Endothelial cell of umbilical vein (primary cell): ENCODE data around the gene RPS21. TPM values are rescaled to one million over a fixed set of nuclear protein-coding genes. Genes with fewer than 3 reads are reported as not detected.
A peak's percentile ranks its signal among the peaks of the same experiment; 100 is the strongest.

Experiments
- BruUV-seq: library from RNA; stranded (reverse); fragments of 400-500 nt; replicated peaks from 2 replicates; lab custom pipeline; 2021; lab: Mats Ljungman, UMichigan
- CTCF ChIA-PET: fragments of 300-600, 350-600 bp; sonication (Branson Sonifier 250); formaldehyde crosslinking; loops from one replicate; lab custom pipeline; 2021; ENCODE audit warnings: antibody characterized with exemption, inconsistent platforms; lab: Charles Lee
- POLR2A ChIA-PET: fragments of 300-600, 350-600 bp; sonication (Branson Sonifier 250); formaldehyde crosslinking; loops from one replicate; lab custom pipeline; 2021; ENCODE audit warnings: antibody characterized with exemption, inconsistent platforms; lab: Charles Lee
- DNase-seq: peaks from one replicate; pipeline ENCODE4 v3.0.0-alpha.2; 2011; ENCODE audit warnings: low read depth, low spot score
- FAIRE-seq: peaks from 2 replicates; lab custom pipeline; 2011; peaks lifted over from hg19 to GRCh38; lab: Jason Lieb, UNC
- H2AFZ ChIP-seq: 2 replicates; pipeline ENCODE4 v1.6.0; 2012; ENCODE audit warnings: low read depth, low read length, control low read depth, inconsistent platforms
- H3K27ac ChIP-seq: 2 replicates; pipeline ENCODE4 v1.5.1; 2011; ENCODE audit warnings: low read depth, mild to moderate bottlenecking, control low read depth, low read length, moderate library complexity; ENCODE audit not compliant: insufficient read depth
- H3K27me3 ChIP-seq, 2 experiments: 2 replicates each; pipeline versions ENCODE4 v1.6.0 to v1.6.1; 2011; ENCODE audit warnings: low read length in 2 of 2, mixed read lengths in 1 of 2; ENCODE audit not compliant: control insufficient read depth in 2 of 2, insufficient read depth in 2 of 2
- H3K36me3 ChIP-seq, 2 experiments: 2 replicates in 1 of 2; 3 replicates in 1 of 2; pipeline ENCODE4 v1.5.1; 2011; ENCODE audit warnings: low read length in 2 of 2, mild to moderate bottlenecking in 1 of 2, moderate library complexity in 1 of 2; ENCODE audit not compliant: control insufficient read depth in 2 of 2, insufficient read depth in 2 of 2; ENCODE audit errors: extremely low read depth in 1 of 2
- H3K4me1 ChIP-seq: 3 replicates; pipeline ENCODE4 v1.5.1; 2011; ENCODE audit warnings: mild to moderate bottlenecking, low read length; ENCODE audit not compliant: control insufficient read depth, insufficient read depth; ENCODE audit errors: extremely low read depth
- H3K4me2 ChIP-seq: 2 replicates; pipeline ENCODE4 v1.6.1; 2011; ENCODE audit warnings: low read length, control low read depth, mixed read lengths; ENCODE audit not compliant: insufficient read depth
- H3K4me3 ChIP-seq, 3 experiments: fragments of 200-600 bp in 1 of 3; sonication (generic), shearing (Covaris generic) in 1 of 3; replicated peaks in 1 of 3; 2 replicates each; pipeline ENCODE4 v1.5.1; 2011 to 2016; ENCODE audit warnings: control low read depth in 3 of 3, low read length in 3 of 3, mild to moderate bottlenecking in 2 of 3, inconsistent platforms in 1 of 3, low read depth in 1 of 3, moderate library complexity in 1 of 3; ENCODE audit not compliant: insufficient read depth in 1 of 3
- H3K79me2 ChIP-seq: 2 replicates; pipeline ENCODE4 v1.6.0; 2012; ENCODE audit warnings: low read length, inconsistent platforms; ENCODE audit not compliant: control insufficient read depth, insufficient read depth
- H3K9ac ChIP-seq: replicated peaks from 2 replicates; pipeline ENCODE3; 2011; ENCODE audit warnings: low read length, control low read depth; ENCODE audit not compliant: insufficient read depth; ENCODE audit errors: extremely low read depth
- H3K9me1 ChIP-seq: replicated peaks from 3 replicates; pipeline ENCODE4 v1.6.0; 2011; ENCODE audit warnings: mild to moderate bottlenecking, low read length; ENCODE audit not compliant: control insufficient read depth, insufficient read depth; ENCODE audit errors: extremely low read depth
- H3K9me3 ChIP-seq: replicated peaks from 2 replicates; pipeline ENCODE4 v1.5.1; 2012; ENCODE audit warnings: low read length, inconsistent platforms; ENCODE audit not compliant: control insufficient read depth, insufficient read depth
- H4K20me1 ChIP-seq: replicated peaks from 2 replicates; pipeline ENCODE3; 2011; ENCODE audit warnings: mild to moderate bottlenecking, low read length; ENCODE audit not compliant: control insufficient read depth, insufficient read depth; ENCODE audit errors: extremely low read depth
- EZH2 ChIP-seq: IDR thresholded peaks from 2 replicates; pipeline ENCODE4 v1.6.1; 2012; ENCODE audit warnings: borderline replicate concordance, low read depth, mild to moderate bottlenecking, moderate library complexity, low read length, inconsistent platforms; ENCODE audit not compliant: severe bottlenecking
- FOS ChIP-seq: IDR thresholded peaks from 2 replicates; pipeline ENCODE4 v1.6.1; 2011; ENCODE audit warnings: mild to moderate bottlenecking, low read length, moderate library complexity, borderline replicate concordance; ENCODE audit not compliant: insufficient read depth
- GATA2 ChIP-seq: IDR thresholded peaks from 2 replicates; pipeline ENCODE4 v1.7.0; 2011; ENCODE audit warnings: low read depth, mild to moderate bottlenecking, moderate library complexity, mixed read lengths, low read length; ENCODE audit not compliant: insufficient read length, insufficient read depth
- JUN ChIP-seq: IDR thresholded peaks from 2 replicates; pipeline ENCODE4 v1.6.1; 2011; ENCODE audit warnings: borderline replicate concordance, low read depth; ENCODE audit not compliant: insufficient read length, insufficient read depth
- MYC ChIP-seq: IDR thresholded peaks from one replicate; pipeline ENCODE4 v1.6.1; 2011; ENCODE audit warnings: mild to moderate bottlenecking, low read depth, low read length
- POLR2A ChIP-seq: IDR thresholded peaks from 2 replicates; pipeline ENCODE4 v1.6.1; 2012; ENCODE audit warnings: low read depth, mild to moderate bottlenecking, control low read depth, low read length
- POLR2AphosphoS5 ChIP-seq: IDR thresholded peaks from 2 replicates; pipeline ENCODE4 v1.6.1; 2012; ENCODE audit warnings: low read depth, mild to moderate bottlenecking, control low read depth, low read length, moderate library complexity; ENCODE audit not compliant: insufficient read depth
- dilution Hi-C: fragments of 300-500 bp; cut with MboI; formaldehyde crosslinking; loops from one replicate; pipeline ENCODE4 v1.15.0; 2019; ENCODE audit warnings: low sequenced_read_pairs; ENCODE audit not compliant: extremely low pct_ligation_motif_present
- intact Hi-C: fragments of 100-400 bp; cut with micrococcal nuclease; formaldehyde crosslinking; loops from one replicate; pipeline ENCODE4 v1.10.0; 2022
- polyA plus RNA-seq, 4 experiments: library from polyadenylated mRNA; depleted of rRNA in 3 of 4; stranded (reverse) in 3 of 4; unstranded in 1 of 4; fragments of >200 nt; gene quantifications; 2 replicates each; pipeline versions ENCODE4 v1.2.1 to v1.2.3, GENCODE V29; 2011 to 2012; ENCODE audit warnings: missing spikeins in 1 of 4
- total RNA-seq: library from RNA; stranded (reverse); gene quantifications from 2 replicates; pipeline ENCODE4 v1.2.3, GENCODE V29; 2021
- TF ChIP-seq, protein P1 (sequence below): IDR thresholded peaks from 2 replicates; pipeline ENCODE4 v1.6.1; 2011; ENCODE audit not compliant: insufficient read depth, insufficient read length
- TF ChIP-seq, protein P2 (sequence below), 2 donors: IDR thresholded peaks; 1 replicate in 1 of 2; 2 replicates in 1 of 2; pipeline ENCODE4 v1.5.1; 2011; ENCODE audit warnings: low read length in 2 of 2, mild to moderate bottlenecking in 2 of 2, moderate library complexity in 2 of 2, control low read depth in 1 of 2, inconsistent platforms in 1 of 2, low read depth in 1 of 2; ENCODE audit not compliant: insufficient read depth in 1 of 2; ENCODE audit errors: extremely low read depth in 1 of 2

Gene RPS21
- total and polyA plus RNA-seq, 2 donors (not counting 3 experiments of a cell fraction or from before 2014, with no cell fraction given): 1,644 to 7,710 TPM

DNA sequence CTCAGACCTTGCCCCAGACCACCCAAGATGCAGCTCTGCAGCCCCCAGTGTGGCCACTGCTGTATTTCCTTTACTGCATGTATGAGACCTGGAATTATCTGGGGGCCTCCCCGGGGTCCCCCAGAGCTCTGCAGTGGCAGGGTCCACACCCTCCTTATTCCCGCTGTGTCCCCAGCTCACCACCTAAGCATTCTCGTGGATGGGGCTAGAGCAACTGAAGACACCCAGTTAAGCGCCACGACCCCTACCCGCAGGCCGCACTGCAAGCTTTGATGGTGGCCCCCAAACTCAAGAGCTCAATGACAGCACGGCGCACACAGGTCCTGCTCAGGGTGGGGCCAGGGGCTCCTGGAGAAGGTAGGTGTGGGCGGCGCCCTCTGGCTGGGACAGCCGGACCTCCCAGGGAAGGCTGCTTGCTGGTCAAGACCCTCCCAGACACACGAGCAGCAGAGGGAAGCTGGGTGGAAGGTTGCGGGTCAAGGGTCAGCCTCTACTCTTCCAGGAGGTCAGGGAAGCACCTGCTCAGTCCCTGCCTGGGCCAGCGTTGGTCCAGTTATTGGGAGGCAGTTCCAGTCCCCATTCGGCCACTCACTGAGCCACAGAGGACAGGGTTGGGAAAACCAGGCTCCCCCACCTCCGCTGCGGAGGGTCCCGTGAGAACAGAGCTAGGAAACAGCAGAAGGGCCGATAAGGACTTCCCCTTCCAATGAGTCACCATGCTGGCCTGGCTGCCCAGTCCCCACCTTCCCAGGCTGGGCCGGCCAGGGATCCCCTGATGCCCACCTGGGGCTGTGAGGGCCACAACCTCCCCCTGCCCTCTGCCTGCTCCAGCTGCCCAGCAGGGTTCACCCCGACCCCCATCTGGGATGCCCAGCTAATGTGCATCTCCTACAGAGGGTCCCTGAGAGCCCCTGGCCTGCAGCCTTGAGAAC lies 22.7 kb upstream of the RPS21 start:
- intact Hi-C loops: loop anchor here (1.0 kb wide), 1 partner anchor 62 kb away; the partner anchor contains the start of gene ADRM1
- TF ChIP-seq, protein P1, sequence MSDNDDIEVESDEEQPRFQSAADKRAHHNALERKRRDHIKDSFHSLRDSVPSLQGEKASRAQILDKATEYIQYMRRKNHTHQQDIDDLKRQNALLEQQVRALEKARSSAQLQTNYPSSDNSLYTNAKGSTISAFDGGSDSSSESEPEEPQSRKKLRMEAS: no peak
- TF ChIP-seq, protein P2, sequence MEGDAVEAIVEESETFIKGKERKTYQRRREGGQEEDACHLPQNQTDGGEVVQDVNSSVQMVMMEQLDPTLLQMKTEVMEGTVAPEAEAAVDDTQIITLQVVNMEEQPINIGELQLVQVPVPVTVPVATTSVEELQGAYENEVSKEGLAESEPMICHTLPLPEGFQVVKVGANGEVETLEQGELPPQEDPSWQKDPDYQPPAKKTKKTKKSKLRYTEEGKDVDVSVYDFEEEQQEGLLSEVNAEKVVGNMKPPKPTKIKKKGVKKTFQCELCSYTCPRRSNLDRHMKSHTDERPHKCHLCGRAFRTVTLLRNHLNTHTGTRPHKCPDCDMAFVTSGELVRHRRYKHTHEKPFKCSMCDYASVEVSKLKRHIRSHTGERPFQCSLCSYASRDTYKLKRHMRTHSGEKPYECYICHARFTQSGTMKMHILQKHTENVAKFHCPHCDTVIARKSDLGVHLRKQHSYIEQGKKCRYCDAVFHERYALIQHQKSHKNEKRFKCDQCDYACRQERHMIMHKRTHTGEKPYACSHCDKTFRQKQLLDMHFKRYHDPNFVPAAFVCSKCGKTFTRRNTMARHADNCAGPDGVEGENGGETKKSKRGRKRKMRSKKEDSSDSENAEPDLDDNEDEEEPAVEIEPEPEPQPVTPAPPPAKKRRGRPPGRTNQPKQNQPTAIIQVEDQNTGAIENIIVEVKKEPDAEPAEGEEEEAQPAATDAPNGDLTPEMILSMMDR (IDR thresholded peaks at IDR 0.05; ENCODE audit: extremely low read depth in 1 of 2, insufficient read depth in 1 of 2, low read depth in 1 of 2, low read length in 2 of 2): no peak
- TF ChIP-seq MYC (no peak), EZH2 (no peak), POLR2AphosphoS5 (peak; percentile 81), JUN (peak; percentile 83), GATA2 (peak; percentile 76), FOS (peak; percentile 75), POLR2A (no peak)
- H2AFZ ChIP-seq: no peak overlapping the region
- DNase-seq (peak; percentile 88), FAIRE-seq (peak; percentile 94)
- CTCF ChIA-PET: interaction anchor here (0.9 to 9.9 kb wide), 8 partner anchors 8 to 61 kb away, joined by 3 to 179 read pairs (median 6); partner anchors contain the start of gene ADRM1
- peaks cover 56% of the 10 kb centered on the region for H3K4me1 ChIP-seq
- H3K4me2 ChIP-seq: peak overlapping the region; percentile 48
- no peaks in the 10 kb centered on the region for H3K9me1 ChIP-seq
- H3K36me3 ChIP-seq: no peaks in the 10 kb centered on the region
- BruUV-seq: no TSS peak
- no peaks in the 10 kb centered on the region for H3K9me3 ChIP-seq
- H3K79me2 ChIP-seq: peaks cover 55% of the 10 kb centered on the region
- no peaks in the 10 kb centered on the region for H3K27me3 ChIP-seq
- dilution Hi-C loops: no loop called here
- no peaks in the 10 kb centered on the region for H4K20me1 ChIP-seq
- POLR2A ChIA-PET: interaction anchor here (0.6 to 1.2 kb wide), 2 partner anchors 11 to 435 kb away, joined by 3 read pairs; no protein-coding TSS in a partner anchor
- H3K9ac ChIP-seq: peak overlapping the region; percentile 40
- H3K4me3 ChIP-seq: peak overlapping the region in 1 of 3 experiments; percentile 4
- H3K27ac ChIP-seq: peak overlapping the region; percentile 85
